A204.1 (cell line): ENCODE results near the gene SENP2.
"Not testable (repeated sequence)": the region's sequence is repeated elsewhere in the genome, so short reads cannot be mapped to it uniquely, and the experiment has no call there.

Experiments
- FAIRE-seq: peaks from 2 replicates; lab custom pipeline; 2012; peaks lifted over from hg19 to GRCh38; lab: Jason Lieb, UNC

Gene SENP2

GRCh38 chr3:185586686-185587039, 568 bp downstream of the SENP2 start:
- FAIRE-seq: no peak

- no peak for FAIRE-seq
Observed at GRCh38 chr3:185594073-185594472, 8.0 kb downstream of the SENP2 start.

GRCh38 chr3:185595526-185595925, 9.4 kb downstream of the SENP2 start:
- no peak for FAIRE-seq

GRCh38 chr3:185605566-185605965, 19.5 kb downstream of the SENP2 start:
- no peak for FAIRE-seq

GRCh38 chr3:185606196-185606595, 20.1 kb downstream of the SENP2 start:
- no peak for FAIRE-seq

GRCh38 chr3:185613016-185613415, 26.9 kb downstream of the SENP2 start:
- FAIRE-seq: no peak

- no peak for FAIRE-seq
Observed at GRCh38 chr3:185623939-185624665, 38.0 kb downstream of the SENP2 start.

- no peak for FAIRE-seq
Observed at GRCh38 chr3:185625784-185626183, 39.7 kb downstream of the SENP2 start.

- no peak for FAIRE-seq
Observed at GRCh38 chr3:185629554-185630181, 43.6 kb downstream of the SENP2 start.

GRCh38 chr3:185630182-185630622, 44.1 kb downstream of the SENP2 start:
- FAIRE-seq: no peak

GRCh38 chr3:185631108-185631507, 45.0 kb downstream of the SENP2 start:
- FAIRE-seq: no peak

GRCh38 chr3:185631508-185632206, 45.6 kb downstream of the SENP2 start:
- no peak for FAIRE-seq

- FAIRE-seq: no peak
Observed at GRCh38 chr3:185632996-185633395, 46.9 kb downstream of the SENP2 start.

- FAIRE-seq: no peak
Observed at GRCh38 chr3:185637388-185637787, 51.3 kb downstream of the SENP2 start.

GRCh38 chr3:185638651-185639050, 52.6 kb downstream of the SENP2 start:
- FAIRE-seq: not testable (repeated sequence)

- FAIRE-seq: no peak
Observed at GRCh38 chr3:185639632-185640206, 53.6 kb downstream of the SENP2 start.

GRCh38 chr3:185640308-185640707, 54.2 kb downstream of the SENP2 start:
- FAIRE-seq: no peak

- FAIRE-seq: not testable (repeated sequence)
Observed at GRCh38 chr3:185645191-185645590, 59.1 kb downstream of the SENP2 start.

- FAIRE-seq: no peak
Observed at GRCh38 chr3:185645596-185646381, 59.7 kb downstream of the SENP2 start.

GRCh38 chr3:185646382-185647133, 60.5 kb downstream of the SENP2 start:
- FAIRE-seq: no peak

- FAIRE-seq: no peak
Observed at GRCh38 chr3:185647134-185647879, 61.2 kb downstream of the SENP2 start.
